Measurements from ENCODE around the gene COL23A1.
"Not testable (repeated sequence)": the region's sequence is repeated elsewhere in the genome, so short reads cannot be mapped to it uniquely, and the experiment has no call there.

Gene COL23A1

GRCh38 chr5:178509491-178510057 is 80.6 kb downstream of the COL23A1 start:
- DNase-seq (ENCODE audit: low read depth, low spot score) = no peak

DNA sequence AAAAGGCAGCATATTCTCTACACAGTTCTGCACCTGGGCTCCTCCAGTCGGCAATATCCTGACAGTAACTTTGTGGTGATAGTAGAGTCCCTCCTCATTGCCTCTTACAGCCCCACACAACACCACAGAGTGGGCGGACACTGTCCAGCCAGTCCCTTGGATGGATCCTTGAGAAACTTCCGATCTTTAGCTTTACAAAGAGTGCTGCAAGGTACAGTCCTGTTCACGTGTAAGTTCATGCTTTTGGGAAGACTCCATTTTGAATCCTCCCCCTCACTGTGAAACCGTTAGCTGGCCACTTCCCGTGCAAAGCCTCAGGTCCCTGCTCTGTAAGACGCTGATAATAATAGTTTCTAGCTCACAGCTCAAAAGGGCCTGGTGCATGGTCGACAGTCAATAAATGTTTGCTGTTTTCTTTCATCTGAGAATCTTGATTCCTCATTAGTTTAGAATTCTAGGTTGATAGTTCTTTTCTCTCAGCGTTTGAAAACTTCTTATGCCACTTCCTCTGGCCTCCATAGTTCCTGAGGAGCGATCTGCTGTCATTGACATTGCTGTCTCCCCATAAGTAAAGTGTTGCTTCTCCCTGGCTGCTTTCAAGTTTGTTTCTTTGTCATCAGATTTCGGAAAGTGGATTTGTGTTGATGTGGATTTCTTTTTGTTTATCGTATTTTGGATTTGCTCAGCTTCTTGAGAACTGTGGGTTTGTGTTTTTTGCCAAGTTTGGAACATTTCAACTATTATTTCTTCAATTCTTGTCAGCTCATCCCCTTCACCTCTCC is 82.9 kb downstream of the COL23A1 start:
- DNase-seq (ENCODE audit: low read depth, low spot score) = no peak

DNA sequence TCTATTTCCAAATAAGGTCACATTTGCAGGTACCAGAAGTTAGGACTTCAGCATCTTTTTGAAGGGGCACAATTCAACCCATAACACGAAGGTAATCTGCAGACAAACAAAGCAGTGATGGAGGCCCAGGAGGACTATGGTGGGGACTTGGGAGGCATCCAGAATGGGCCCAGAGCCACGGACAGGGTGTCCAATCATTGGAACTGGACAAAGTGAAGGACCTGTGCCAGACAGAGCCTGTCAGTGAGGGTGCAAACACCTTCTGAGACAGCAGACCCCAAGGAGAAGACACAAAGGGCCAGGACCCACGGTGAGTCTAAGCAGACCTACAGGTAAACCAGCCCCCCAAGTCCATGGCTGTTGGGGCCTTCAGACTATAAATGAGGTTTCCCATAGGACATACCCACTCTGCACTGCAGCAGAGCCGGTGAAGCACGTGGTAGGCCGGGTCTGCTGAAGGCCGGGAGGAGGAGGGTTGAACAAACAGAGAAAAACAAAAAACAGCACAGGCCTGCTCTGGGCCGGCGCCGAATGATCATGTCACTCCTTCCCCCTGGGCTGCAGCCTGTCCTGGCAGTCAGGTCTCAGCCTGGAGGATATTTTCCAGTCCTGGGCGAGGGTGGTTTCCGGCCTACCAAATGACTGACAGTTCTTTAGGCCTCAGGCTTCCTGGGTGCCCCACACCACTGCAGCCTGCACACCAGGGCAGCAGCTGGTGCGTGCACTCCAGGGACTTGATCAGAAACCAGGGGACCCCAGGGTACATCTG is 84.4 kb downstream of the COL23A1 start:
- DNase-seq (ENCODE audit: low read depth, low spot score) = no peak

GRCh38 chr5:178504340-178504960 is 85.7 kb downstream of the COL23A1 start:
- no peak for DNase-seq (ENCODE audit: low read depth, low spot score)

GRCh38 chr5:178502401-178503100 is 87.6 kb downstream of the COL23A1 start:
- DNase-seq (ENCODE audit: low read depth, low spot score) = no peak

GRCh38 chr5:178499352-178499751 is 90.8 kb downstream of the COL23A1 start:
- no peak for DNase-seq (ENCODE audit: low read depth, low spot score)

DNA sequence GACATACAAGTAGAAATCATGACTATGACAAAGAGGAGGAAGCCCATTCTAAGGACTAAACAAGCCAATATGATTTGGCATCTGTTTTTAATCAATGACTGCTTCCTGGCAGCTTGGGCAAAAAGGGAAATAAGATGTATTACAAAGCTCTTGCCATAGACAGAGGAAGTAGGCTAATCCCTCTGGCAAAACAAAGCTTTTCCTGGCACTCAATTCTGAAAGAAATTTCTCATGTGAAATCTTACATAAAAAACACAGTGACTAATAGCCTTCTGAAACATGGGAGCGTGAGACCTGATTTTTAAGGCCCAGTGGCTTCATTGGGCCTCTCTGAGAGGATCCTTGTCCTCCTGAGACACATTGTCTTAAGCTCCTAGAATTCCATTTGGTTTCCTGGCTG is 93.6 kb downstream of the COL23A1 start:
- DNase-seq (ENCODE audit: low read depth, low spot score) = no peak

DNA sequence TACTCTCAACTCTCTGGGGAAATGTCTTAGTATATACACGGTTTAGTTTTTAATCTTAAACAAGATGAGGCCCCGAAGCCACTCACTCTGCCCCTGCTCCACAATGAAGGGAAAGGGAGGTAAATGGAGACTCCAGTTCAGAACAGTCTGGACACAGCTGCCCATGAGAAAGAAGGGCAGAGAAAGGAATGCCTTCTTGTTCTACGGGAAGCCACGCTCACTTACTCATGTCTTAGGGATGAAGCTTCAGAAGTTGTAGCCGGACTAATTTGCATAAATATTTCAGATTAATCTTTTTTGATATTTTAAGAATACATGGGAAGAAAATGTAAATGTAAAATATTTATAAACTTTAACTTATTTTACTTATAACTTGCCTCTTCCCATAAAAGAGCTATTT is 94.0 kb downstream of the COL23A1 start:
- no peak for DNase-seq (ENCODE audit: low read depth, low spot score)

DNA sequence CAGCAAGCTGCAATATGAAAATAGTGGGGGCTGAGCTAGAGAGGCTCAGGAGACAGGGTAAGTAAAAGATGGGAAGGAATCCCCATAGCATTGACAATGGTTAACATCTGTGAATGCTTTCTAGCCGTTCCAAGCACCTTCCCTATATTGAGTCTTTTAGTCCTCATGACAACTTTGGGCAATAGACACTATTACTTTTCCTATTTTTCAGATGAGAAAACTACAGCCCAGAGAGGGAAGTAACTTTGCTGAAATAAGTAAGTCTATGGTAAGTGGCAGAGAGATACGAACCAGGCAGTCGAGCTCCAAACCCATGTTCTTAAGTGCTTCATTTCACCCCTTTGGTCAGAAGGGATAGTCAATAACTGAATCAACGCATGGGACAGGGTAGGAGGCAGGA is 94.5 kb downstream of the COL23A1 start:
- no peak for DNase-seq (ENCODE audit: low read depth, low spot score)

DNA sequence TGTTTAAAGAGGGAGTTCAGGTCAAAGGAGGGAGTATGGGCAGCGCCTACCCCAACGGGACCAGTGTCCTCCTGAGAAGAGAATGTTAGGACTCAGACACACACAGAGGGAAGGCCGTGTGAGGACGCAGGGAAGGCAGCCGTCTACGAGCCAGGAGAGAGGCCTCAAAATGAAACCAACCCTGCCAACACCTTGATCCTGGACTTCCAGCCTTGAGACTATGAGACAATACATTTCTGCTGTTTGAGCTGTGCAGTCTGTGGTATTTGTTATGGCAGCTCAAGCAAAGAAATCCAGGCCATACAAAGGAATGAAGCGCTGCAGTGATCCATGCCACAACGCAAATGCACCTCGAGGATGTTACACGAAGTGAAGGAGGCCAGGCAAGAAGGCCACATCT is 97.9 kb downstream of the COL23A1 start:
- no peak for DNase-seq (ENCODE audit: low read depth, low spot score)

GRCh38 chr5:178490935-178491652 is 99.1 kb downstream of the COL23A1 start:
- no peak for DNase-seq (ENCODE audit: low read depth, low spot score)

DNA sequence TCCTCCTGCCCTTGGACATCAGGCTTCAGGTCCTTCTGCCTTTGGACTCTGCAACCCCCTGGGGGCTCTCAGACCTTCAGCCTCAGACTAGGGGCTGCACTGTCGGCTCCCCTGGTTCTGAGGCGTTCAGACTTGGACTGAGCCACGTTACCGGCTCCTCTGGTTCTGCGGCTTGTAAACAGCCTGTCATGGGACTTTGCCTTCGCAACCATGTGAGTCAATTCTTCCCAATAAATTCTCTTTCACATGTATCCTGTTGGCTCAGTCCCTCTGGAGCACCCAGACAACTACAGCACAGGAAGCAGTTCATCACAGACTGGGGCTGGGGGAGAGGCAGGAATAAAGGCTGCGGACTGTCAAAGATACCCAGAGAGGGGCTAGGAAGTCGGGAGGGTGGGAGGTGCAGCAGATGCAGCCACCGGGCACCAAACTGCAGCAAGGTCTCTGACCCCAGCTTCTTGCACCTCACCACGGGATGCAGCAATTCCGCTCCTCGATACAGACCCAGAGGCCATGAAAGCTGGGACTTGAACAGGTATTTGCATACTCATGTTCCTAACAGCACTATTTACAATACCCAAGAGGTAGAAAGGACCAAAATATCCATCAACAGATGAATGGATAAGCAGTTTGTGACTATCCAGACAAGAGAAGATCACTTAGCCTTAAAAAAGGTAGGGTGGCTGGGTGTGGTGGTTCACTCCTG is 100.8 kb downstream of the COL23A1 start:
- no peak for DNase-seq (ENCODE audit: low read depth, low spot score)

- no peak for DNase-seq (ENCODE audit: low read depth, low spot score)
Measured at GRCh38 chr5:178488696-178489095, 101.5 kb downstream of the COL23A1 start.

GRCh38 chr5:178487911-178488600 is 102.1 kb downstream of the COL23A1 start:
- no peak for DNase-seq (ENCODE audit: low read depth, low spot score)

GRCh38 chr5:178486878-178487512 is 103.2 kb downstream of the COL23A1 start:
- DNase-seq (ENCODE audit: low read depth, low spot score) = not testable (repeated sequence)

DNA sequence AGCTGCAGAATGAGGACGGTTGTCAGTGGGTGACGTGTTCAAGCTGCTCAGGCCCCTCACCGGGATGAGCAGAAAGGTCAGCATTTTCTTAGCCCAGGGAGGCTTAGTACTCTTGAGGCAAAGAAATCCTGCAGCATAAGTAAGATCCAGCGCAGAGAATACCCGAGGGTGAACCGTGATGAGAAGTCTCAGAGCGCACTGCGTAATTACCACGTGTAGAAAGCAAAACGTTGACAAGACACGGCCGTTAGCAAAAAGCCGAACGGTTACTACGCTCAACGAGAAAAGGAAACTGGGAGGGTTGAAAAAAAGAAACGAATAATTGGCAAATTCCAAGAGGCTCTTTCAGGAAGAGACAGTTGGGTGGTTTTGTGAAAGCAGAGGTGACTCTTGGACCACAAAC is 104.0 kb downstream of the COL23A1 start:
- no peak for DNase-seq (ENCODE audit: low read depth, low spot score)

GRCh38 chr5:178483620-178484019 is 106.6 kb downstream of the COL23A1 start:
- no peak for DNase-seq (ENCODE audit: low read depth, low spot score)

DNA sequence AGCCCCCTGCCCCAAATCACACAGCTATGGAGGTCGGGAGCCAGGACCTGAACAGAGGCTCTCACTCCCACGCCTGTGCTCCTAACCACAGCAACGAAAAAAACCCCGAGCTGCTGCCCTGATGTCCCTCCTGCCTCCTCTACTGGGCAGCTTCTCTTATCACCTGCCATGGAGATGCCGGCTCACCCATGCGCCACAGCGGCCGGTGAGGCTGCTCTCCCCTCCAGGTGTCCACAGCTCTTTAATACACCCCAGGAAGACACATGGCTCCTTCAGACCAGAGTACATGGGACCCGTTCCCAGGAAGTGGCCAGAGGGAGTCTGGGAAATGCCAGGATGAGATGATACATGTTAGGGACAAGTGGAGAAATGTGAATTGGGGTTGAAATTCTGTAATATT is 110.9 kb downstream of the COL23A1 start:
- DNase-seq (ENCODE audit: low read depth, low spot score) = no peak

DNA sequence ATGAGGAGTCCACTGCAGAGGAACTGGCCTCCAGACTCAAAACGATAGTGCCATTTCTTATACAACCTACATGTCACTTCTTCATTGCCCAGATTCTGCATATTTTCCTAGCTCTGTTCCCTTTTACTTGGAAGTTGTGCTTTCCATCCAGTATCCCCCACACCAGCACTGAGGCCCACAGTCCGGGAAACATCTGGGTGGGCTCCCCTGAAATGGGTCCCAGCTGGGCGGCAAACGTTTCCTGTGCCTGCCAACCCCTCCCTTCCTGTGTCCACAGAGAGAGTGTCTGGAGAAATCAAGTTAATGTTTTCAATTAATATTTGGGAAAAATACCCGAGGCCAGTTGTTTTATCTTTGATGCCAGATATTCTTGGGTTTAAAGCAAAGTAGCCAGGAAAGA is 111.8 kb downstream of the COL23A1 start:
- DNase-seq (ENCODE audit: low read depth, low spot score) = no peak
